H1 (cell line): ENCODE measurements around the gene ST3GAL3.

ENCODE experiments used
- RBBP5 ChIP-seq: IDR thresholded peaks from 2 replicates; pipeline ENCODE4 v1.7.1; 2012; ENCODE audit warnings: low read depth, mild to moderate bottlenecking, inconsistent platforms, low read length, moderate library complexity, borderline replicate concordance
- TF ChIP-seq, protein P1 (sequence below), 3 experiments: IDR thresholded peaks; 1 replicate in 2 of 3; 2 replicates in 1 of 3; pipeline versions ENCODE4 v1.5.1 to v1.6.1; 2011; ENCODE audit warnings: low read length in 3 of 3, mild to moderate bottlenecking in 3 of 3, inconsistent platforms in 2 of 3, low read depth in 1 of 3, moderate library complexity in 1 of 3; ENCODE audit not compliant: insufficient read depth in 1 of 3; ENCODE audit errors: control extremely low read depth in 1 of 3

DNA sequence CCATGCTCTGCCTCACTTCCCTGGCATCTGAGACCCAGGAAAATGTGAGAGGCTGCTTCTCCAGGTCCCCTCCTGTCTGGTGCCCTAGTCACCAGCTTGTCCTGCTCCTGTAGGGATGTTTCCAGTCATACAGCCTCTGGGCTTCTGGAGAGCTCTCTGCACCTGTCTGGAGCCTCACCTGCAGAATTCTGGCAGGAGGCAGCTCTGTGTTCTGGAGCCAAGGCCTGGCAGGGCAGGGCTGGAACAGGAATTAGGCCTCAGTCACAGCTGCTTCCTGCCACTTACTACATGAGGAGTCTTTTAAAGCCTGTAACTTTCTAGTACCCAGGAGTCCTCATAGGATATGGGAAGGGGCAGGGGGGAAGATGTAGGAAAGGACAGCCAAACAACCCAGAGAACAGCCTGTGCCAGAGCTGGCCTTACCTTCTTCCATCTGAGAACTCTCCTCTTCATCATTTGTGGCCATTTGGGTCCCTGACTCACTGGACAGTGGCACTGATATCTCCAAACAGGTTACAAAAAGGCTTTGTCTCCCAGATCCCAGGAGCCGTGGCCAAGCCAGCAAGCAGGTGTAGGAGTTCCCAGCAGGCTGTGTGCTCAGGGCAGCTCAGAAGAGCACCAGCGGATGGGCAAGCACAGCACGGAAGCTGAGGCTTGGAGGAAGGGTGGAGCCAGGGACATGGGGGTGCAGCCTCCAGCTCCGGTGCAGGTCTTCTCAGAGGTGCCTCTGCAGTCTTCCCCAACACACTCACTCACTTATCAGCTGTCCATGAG lies 194.9 kb downstream of the ST3GAL3 start:
- no peak for TF ChIP-seq RBBP5
- TF ChIP-seq, protein P1, sequence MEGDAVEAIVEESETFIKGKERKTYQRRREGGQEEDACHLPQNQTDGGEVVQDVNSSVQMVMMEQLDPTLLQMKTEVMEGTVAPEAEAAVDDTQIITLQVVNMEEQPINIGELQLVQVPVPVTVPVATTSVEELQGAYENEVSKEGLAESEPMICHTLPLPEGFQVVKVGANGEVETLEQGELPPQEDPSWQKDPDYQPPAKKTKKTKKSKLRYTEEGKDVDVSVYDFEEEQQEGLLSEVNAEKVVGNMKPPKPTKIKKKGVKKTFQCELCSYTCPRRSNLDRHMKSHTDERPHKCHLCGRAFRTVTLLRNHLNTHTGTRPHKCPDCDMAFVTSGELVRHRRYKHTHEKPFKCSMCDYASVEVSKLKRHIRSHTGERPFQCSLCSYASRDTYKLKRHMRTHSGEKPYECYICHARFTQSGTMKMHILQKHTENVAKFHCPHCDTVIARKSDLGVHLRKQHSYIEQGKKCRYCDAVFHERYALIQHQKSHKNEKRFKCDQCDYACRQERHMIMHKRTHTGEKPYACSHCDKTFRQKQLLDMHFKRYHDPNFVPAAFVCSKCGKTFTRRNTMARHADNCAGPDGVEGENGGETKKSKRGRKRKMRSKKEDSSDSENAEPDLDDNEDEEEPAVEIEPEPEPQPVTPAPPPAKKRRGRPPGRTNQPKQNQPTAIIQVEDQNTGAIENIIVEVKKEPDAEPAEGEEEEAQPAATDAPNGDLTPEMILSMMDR (IDR thresholded peaks at IDR 0.05; ENCODE audit: control extremely low read depth in 1 of 3, insufficient read depth in 1 of 3, low read depth in 1 of 3, low read length in 3 of 3): no peak
